WTC11 (cell line): ENCODE data around the gene GPRIN3. TPM values are rescaled to one million over a fixed set of nuclear protein-coding genes. Genes with fewer than 3 reads are reported as not detected.

ENCODE experiments used
- ATAC-seq: fragments of 200-7000 bp; cut with Tn5 transposase; 2 replicates; pipeline ENCODE4 v1.10.0; 2021; ENCODE audit warnings: mild to moderate bottlenecking, moderate library complexity
- CTCF ChIA-PET: fragments of 300-600 bp; sonication (Branson Sonifier 250); formaldehyde crosslinking; loops from one replicate; lab custom pipeline; 2021; ENCODE audit warnings: antibody characterized with exemption; lab: Charles Lee
- POLR2A ChIA-PET: fragments of 350-600 bp; sonication (Branson Sonifier 250); formaldehyde crosslinking; loops from one replicate; lab custom pipeline; 2021; ENCODE audit warnings: antibody characterized with exemption; lab: Charles Lee
- DNase-seq: peaks from one replicate; pipeline ENCODE4 v3.0.0; 2021; ENCODE audit warnings: low spot score
- H3K27ac Mint-ChIP-seq: 2 replicates; pipeline ENCODE4 v1.8.0; 2021; ENCODE audit warnings: mixed read lengths
- H3K27me3 Mint-ChIP-seq: 2 replicates; pipeline ENCODE4 v1.8.0; 2021; ENCODE audit warnings: low read depth, mild to moderate bottlenecking, moderate library complexity, mixed read lengths
- H3K36me3 Mint-ChIP-seq: 2 replicates; pipeline ENCODE4 v1.8.0; 2021; ENCODE audit warnings: mixed read lengths
- H3K4me1 Mint-ChIP-seq: 2 replicates; pipeline ENCODE4 v1.8.0; 2022; ENCODE audit warnings: mixed read lengths
- H3K4me3 Mint-ChIP-seq: 2 replicates; pipeline ENCODE4 v1.8.0; 2021; ENCODE audit warnings: mild to moderate bottlenecking, moderate library complexity, mixed read lengths
- H3K9me3 Mint-ChIP-seq: 2 replicates; pipeline ENCODE4 v1.8.0; 2021; ENCODE audit warnings: mixed read lengths
- AFF4 ChIP-seq: sonication (generic); formaldehyde crosslinking; IDR thresholded peaks from 2 replicates; pipeline ENCODE4 v1.8.1; 2023; ENCODE audit warnings: mild to moderate bottlenecking, missing genetic modification reagents, borderline replicate concordance
- JAZF1 ChIP-seq: fragments of 250-450 bp; sonication (Bioruptor Pico); IDR thresholded peaks from 2 replicates; pipeline ENCODE4 v1.9.0; 2021; ENCODE audit warnings: moderate library complexity, mild to moderate bottlenecking, inconsistent platforms
- NR1H2 ChIP-seq: sonication (generic); formaldehyde crosslinking; IDR thresholded peaks from 2 replicates; pipeline ENCODE4 v1.9.0; 2021; ENCODE audit warnings: mild to moderate bottlenecking, moderate library complexity, missing genetic modification reagents
- PRDM15 ChIP-seq: sonication (generic); formaldehyde crosslinking; IDR thresholded peaks from 2 replicates; pipeline ENCODE4 v1.8.0; 2022; ENCODE audit warnings: missing genetic modification reagents
- PRRX2 ChIP-seq: fragments of 250-450 bp; sonication (Bioruptor Pico); IDR thresholded peaks from 2 replicates; pipeline ENCODE4 v1.8.0; 2021; ENCODE audit warnings: mild to moderate bottlenecking
- STAT6 ChIP-seq: sonication (generic); formaldehyde crosslinking; conservative IDR thresholded peaks from 2 replicates; pipeline ENCODE4 v1.8.1; 2023; ENCODE audit warnings: mild to moderate bottlenecking, low read depth, missing genetic modification reagents, moderate library complexity
- ZBTB43 ChIP-seq: sonication (generic); formaldehyde crosslinking; IDR thresholded peaks from 2 replicates; pipeline ENCODE4 v1.8.1; 2023; ENCODE audit warnings: mild to moderate bottlenecking, missing genetic modification reagents
- total RNA-seq: library from RNA; stranded (reverse); gene quantifications from 3 replicates; pipeline ENCODE4 v1.2.3, GENCODE V29; 2021
- TF ChIP-seq, protein P1 (sequence below): fragments of 250-450 bp; sonication (Bioruptor Pico); IDR thresholded peaks from 2 replicates; pipeline ENCODE4 v1.8.0; 2021; ENCODE audit warnings: mild to moderate bottlenecking
- TF ChIP-seq, protein P2 (sequence below): sonication (generic); formaldehyde crosslinking; IDR thresholded peaks from 2 replicates; pipeline ENCODE4 v1.8.0; 2023; ENCODE audit warnings: missing genetic modification reagents
- TF ChIP-seq, protein P3 (sequence below): sonication (generic); formaldehyde crosslinking; IDR thresholded peaks from 2 replicates; pipeline ENCODE4 v1.8.0; 2022; ENCODE audit warnings: mild to moderate bottlenecking, missing genetic modification reagents
- TF ChIP-seq, protein P4 (sequence below): fragments of 250-450 bp; sonication (Bioruptor Pico); IDR thresholded peaks from 2 replicates; pipeline ENCODE4 v2.1.2; 2022; ENCODE audit warnings: mild to moderate bottlenecking, moderate library complexity
- TF ChIP-seq, protein P5 (sequence below): fragments of 250-450 bp; sonication (Bioruptor Pico); IDR thresholded peaks from 2 replicates; pipeline ENCODE4 v1.9.0; 2021; ENCODE audit warnings: mild to moderate bottlenecking
- TF ChIP-seq, protein P6 (sequence below): sonication (generic); formaldehyde crosslinking; IDR thresholded peaks from 2 replicates; pipeline ENCODE4 v1.8.1; 2022; ENCODE audit warnings: missing genetic modification reagents, borderline replicate concordance

The GPRIN3 gene
- total RNA-seq, 1 experiment from 2014 or later = 2.0 TPM

- H3K9me3 Mint-ChIP-seq = no peaks in the 10 kb centered on the region
- TF ChIP-seq, protein P1, sequence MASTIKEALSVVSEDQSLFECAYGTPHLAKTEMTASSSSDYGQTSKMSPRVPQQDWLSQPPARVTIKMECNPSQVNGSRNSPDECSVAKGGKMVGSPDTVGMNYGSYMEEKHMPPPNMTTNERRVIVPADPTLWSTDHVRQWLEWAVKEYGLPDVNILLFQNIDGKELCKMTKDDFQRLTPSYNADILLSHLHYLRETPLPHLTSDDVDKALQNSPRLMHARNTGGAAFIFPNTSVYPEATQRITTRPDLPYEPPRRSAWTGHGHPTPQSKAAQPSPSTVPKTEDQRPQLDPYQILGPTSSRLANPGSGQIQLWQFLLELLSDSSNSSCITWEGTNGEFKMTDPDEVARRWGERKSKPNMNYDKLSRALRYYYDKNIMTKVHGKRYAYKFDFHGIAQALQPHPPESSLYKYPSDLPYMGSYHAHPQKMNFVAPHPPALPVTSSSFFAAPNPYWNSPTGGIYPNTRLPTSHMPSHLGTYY (CRISPR knock-in tag) = no peak
- no peak for TF ChIP-seq PRRX2 (CRISPR knock-in tag)
- TF ChIP-seq, protein P2, sequence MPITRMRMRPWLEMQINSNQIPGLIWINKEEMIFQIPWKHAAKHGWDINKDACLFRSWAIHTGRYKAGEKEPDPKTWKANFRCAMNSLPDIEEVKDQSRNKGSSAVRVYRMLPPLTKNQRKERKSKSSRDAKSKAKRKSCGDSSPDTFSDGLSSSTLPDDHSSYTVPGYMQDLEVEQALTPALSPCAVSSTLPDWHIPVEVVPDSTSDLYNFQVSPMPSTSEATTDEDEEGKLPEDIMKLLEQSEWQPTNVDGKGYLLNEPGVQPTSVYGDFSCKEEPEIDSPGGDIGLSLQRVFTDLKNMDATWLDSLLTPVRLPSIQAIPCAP (CRISPR knock-in tag) = no peak
- TF ChIP-seq AFF4 (CRISPR knock-in tag) = no peak
- TF ChIP-seq JAZF1 (CRISPR knock-in tag) = no peak
- TF ChIP-seq STAT6 (CRISPR knock-in tag) = no peak
- TF ChIP-seq, protein P3, sequence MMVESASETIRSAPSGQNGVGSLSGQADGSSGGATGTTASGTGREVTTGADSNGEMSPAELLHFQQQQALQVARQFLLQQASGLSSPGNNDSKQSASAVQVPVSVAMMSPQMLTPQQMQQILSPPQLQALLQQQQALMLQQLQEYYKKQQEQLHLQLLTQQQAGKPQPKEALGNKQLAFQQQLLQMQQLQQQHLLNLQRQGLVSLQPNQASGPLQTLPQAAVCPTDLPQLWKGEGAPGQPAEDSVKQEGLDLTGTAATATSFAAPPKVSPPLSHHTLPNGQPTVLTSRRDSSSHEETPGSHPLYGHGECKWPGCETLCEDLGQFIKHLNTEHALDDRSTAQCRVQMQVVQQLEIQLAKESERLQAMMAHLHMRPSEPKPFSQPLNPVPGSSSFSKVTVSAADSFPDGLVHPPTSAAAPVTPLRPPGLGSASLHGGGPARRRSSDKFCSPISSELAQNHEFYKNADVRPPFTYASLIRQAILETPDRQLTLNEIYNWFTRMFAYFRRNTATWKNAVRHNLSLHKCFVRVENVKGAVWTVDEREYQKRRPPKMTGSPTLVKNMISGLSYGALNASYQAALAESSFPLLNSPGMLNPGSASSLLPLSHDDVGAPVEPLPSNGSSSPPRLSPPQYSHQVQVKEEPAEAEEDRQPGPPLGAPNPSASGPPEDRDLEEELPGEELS (CRISPR knock-in tag) = no peak
- TF ChIP-seq, protein P4, sequence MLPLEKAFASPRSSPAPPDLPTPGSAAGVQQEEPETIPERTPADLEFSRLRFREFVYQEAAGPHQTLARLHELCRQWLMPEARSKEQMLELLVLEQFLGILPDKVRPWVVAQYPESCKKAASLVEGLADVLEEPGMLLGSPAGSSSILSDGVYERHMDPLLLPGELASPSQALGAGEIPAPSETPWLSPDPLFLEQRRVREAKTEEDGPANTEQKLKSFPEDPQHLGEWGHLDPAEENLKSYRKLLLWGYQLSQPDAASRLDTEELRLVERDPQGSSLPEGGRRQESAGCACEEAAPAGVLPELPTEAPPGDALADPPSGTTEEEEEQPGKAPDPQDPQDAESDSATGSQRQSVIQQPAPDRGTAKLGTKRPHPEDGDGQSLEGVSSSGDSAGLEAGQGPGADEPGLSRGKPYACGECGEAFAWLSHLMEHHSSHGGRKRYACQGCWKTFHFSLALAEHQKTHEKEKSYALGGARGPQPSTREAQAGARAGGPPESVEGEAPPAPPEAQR (CRISPR knock-in tag) = no peak
- TF ChIP-seq ZBTB43 (CRISPR knock-in tag) = no peak
- TF ChIP-seq, protein P5, sequence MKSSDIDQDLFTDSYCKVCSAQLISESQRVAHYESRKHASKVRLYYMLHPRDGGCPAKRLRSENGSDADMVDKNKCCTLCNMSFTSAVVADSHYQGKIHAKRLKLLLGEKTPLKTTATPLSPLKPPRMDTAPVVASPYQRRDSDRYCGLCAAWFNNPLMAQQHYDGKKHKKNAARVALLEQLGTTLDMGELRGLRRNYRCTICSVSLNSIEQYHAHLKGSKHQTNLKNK (CRISPR knock-in tag) = no peak
- no peak for TF ChIP-seq NR1H2 (CRISPR knock-in tag)
- TF ChIP-seq, protein P6, sequence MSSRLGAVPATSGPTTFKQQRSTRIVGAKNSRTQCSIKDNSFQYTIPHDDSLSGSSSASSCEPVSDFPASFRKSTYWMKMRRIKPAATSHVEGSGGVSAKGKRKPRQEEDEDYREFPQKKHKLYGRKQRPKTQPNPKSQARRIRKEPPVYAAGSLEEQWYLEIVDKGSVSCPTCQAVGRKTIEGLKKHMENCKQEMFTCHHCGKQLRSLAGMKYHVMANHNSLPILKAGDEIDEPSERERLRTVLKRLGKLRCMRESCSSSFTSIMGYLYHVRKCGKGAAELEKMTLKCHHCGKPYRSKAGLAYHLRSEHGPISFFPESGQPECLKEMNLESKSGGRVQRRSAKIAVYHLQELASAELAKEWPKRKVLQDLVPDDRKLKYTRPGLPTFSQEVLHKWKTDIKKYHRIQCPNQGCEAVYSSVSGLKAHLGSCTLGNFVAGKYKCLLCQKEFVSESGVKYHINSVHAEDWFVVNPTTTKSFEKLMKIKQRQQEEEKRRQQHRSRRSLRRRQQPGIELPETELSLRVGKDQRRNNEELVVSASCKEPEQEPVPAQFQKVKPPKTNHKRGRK (CRISPR knock-in tag) = no peak
- TF ChIP-seq PRDM15 = no peak
- H3K27ac Mint-ChIP-seq = no peak overlapping the region
- no peaks in the 10 kb centered on the region for H3K36me3 Mint-ChIP-seq
- ChIA-PET POLR2A (no interaction called here), CTCF (no interaction called here)
- ATAC-seq (no peak), DNase-seq (no peak)
- peaks cover 25% of the 10 kb centered on the region for H3K27me3 Mint-ChIP-seq
- peaks cover 22% of the 10 kb centered on the region for H3K4me1 Mint-ChIP-seq
- peak overlapping the region; percentile 86 for H3K4me3 Mint-ChIP-seq
Observed at GRCh38 chr4:89306486-89307177, 968 bp downstream of the GPRIN3 start.
